Aorta (tissue), 5 donors: ENCODE measurements around the gene FOXF1. TPM values are rescaled to one million over a fixed set of nuclear protein-coding genes. Genes with fewer than 3 reads are reported as not detected.

Experiments
- ATAC-seq: fragments of 200-7000 bp; cut with Tn5 transposase; one replicate; pipeline ENCODE4 v1.9.1; 2022; ENCODE audit warnings: moderate library complexity; ENCODE audit not compliant: low FRiP score
- DNase-seq, 2 donors: peaks; one replicate each; pipeline ENCODE4 v3.0.0-alpha.2; 2020
- H3K27ac ChIP-seq, 2 donors: one replicate each; pipeline ENCODE4 v1.5.1; 2013; ENCODE audit warnings: low read length in 2 of 2, mild to moderate bottlenecking in 2 of 2, moderate library complexity in 2 of 2, control low read depth in 1 of 2, inconsistent platforms in 1 of 2, low read depth in 1 of 2
- H3K27me3 ChIP-seq, 2 donors: one replicate each; pipeline ENCODE4 v1.6.1; 2013; ENCODE audit warnings: control low read depth in 1 of 2, low read length in 1 of 2, mild to moderate bottlenecking in 1 of 2, moderate library complexity in 1 of 2; ENCODE audit not compliant: insufficient read depth in 2 of 2, control insufficient read depth in 1 of 2
- H3K36me3 ChIP-seq, 2 donors: one replicate each; pipeline ENCODE4 v1.6.1; 2013; ENCODE audit warnings: control low read depth in 1 of 2, low read length in 1 of 2, mild to moderate bottlenecking in 1 of 2; ENCODE audit not compliant: insufficient read depth in 2 of 2, control insufficient read depth in 1 of 2
- H3K4me1 ChIP-seq, 2 donors: one replicate each; pipeline ENCODE4 v1.6.1; 2013; ENCODE audit warnings: low read length in 2 of 2, control low read depth in 1 of 2, mild to moderate bottlenecking in 1 of 2, moderate library complexity in 1 of 2; ENCODE audit not compliant: insufficient read depth in 2 of 2, control insufficient read depth in 1 of 2
- H3K4me3 ChIP-seq, 2 donors: one replicate each; pipeline ENCODE4 v1.5.1; 2013; ENCODE audit warnings: low read length in 2 of 2, control low read depth in 1 of 2, mild to moderate bottlenecking in 1 of 2
- H3K9me3 ChIP-seq: one replicate; pipeline ENCODE4 v1.6.1; 2013; ENCODE audit warnings: mild to moderate bottlenecking, low read length; ENCODE audit not compliant: control insufficient read depth
- WGBS, 2 donors: extraction: QIAGEN DNeasy Blood & Tissue Kit; methylation state at CpG; one replicate each; pipeline ENCODE4 v1.1.7; 2013; 5-methylcytosine and 5-hydroxymethylcytosine counted together
- intact Hi-C, 2 donors: fragments of 100-400 bp; cut with DNase I; formaldehyde crosslinking; loops; one replicate each; pipeline versions ENCODE4 v1.14.2 to v1.15.0; 2022
- polyA plus RNA-seq, 2 donors: library from polyadenylated mRNA; stranded (reverse); fragments of 200-250 nt; gene quantifications; one replicate each; pipeline ENCODE4 v1.2.3, GENCODE V29; 2013
- total RNA-seq, 2 donors: library from RNA; stranded (reverse); fragmentation: NEBNext Ultra II Directional; extraction: Animal tissue kit (Norgen Biotek cat#: 25700); gene quantifications; one replicate each; pipeline ENCODE4 v1.2.1, GENCODE V29; 2021
- donor health status: healthy with polysubstance abuse.
- donor health status: Bipolar disorder and iron deficiency.
- donor health status: DM: no; HTN: no; CAD: no.
- donor health status: DM: no; HTN: no; CAD: no.
- donor health status: DM: yes; HTN: yes; CAD: no.

The FOXF1 gene
- total and polyA plus RNA-seq, 4 donors = 0.10 to 1.8 (median 0.50) TPM

GRCh38 chr16:86553356-86553755, 43.0 kb downstream of the FOXF1 start:
- Histone ChIP-seq H3K36me3 (no peaks in the 10 kb centered on the region), H3K9me3 (no peaks in the 10 kb centered on the region), H3K27me3 (no peaks in the 10 kb centered on the region), H3K4me3 (no peak overlapping the region), H3K27ac (no peak overlapping the region), H3K4me1 (no peaks in the 10 kb centered on the region)
- WGBS, 2 donors = 94 to 95% methylated on average over 20 to 22 of the region's 22 CpGs
- no peak for DNase-seq
- intact Hi-C loops = no loop called here
- ATAC-seq = no peak

GRCh38 chr16:86554599-86554916, 44.2 kb downstream of the FOXF1 start:
- peak overlapping the region; percentile 30 to 60 for H3K27ac ChIP-seq
- H3K4me1 ChIP-seq = no peaks in the 10 kb centered on the region
- intact Hi-C loops = no loop called here
- DNase-seq (no peak), ATAC-seq (no peak)
- H3K9me3 ChIP-seq = no peaks in the 10 kb centered on the region
- no peaks in the 10 kb centered on the region for H3K27me3 ChIP-seq
- no peaks in the 10 kb centered on the region for H3K36me3 ChIP-seq
- H3K4me3 ChIP-seq = peak overlapping the region; percentile 93 to 96
- 4 to 5% methylated on average over 10 of the region's 10 CpGs for WGBS, 2 donors

GRCh38 chr16:86554917-86555703, 44.8 kb downstream of the FOXF1 start, which contains the start of gene MTHFSD:
MTHFSD (minus strand) TSS chr16:86555235; CDS start chr16:86555184, 51 bp downstream.
- ATAC-seq (peak; percentile 95), DNase-seq (peak; percentile 96 to 99)
- intact Hi-C loops = loop anchor here in 1 of 2 donors (5.0 kb wide), 2 partner anchors 572 to 827 kb away; partner anchors contain the start of gene FBXO31
- H3K27ac ChIP-seq = peak within 1 kb of the TSS; percentile 30 to 85
- H3K4me3 ChIP-seq = peak within 1 kb of the TSS; percentile 93 to 96
- H3K27me3 ChIP-seq = no peaks in the 10 kb centered on the region
- H3K4me1 ChIP-seq = no peaks in the 10 kb centered on the region
- H3K36me3 ChIP-seq = no peaks in the 10 kb centered on the region
- no peaks in the 10 kb centered on the region for H3K9me3 ChIP-seq
- 3 to 4% methylated on average over 70 of the region's 70 CpGs for whole genome bisulfite sequencing, 2 donors

- intact Hi-C loops = loop anchor here in 1 of 2 donors (5.0 kb wide), 2 partner anchors 572 to 827 kb away; partner anchors contain the start of gene FBXO31
- H3K9me3 ChIP-seq = no peaks in the 10 kb centered on the region
- ATAC-seq = no peak
Measured at GRCh38 chr16:86555704-86556075, 45.4 kb downstream of the FOXF1 start.

GRCh38 chr16:86556576-86556975, 46.2 kb downstream of the FOXF1 start:
- Histone ChIP-seq H3K27ac (peak overlapping the region in 1 of 2 donors; percentile 56), H3K27me3 (no peaks in the 10 kb centered on the region), H3K36me3 (no peaks in the 10 kb centered on the region), H3K4me3 (no peak overlapping the region), H3K4me1 (no peaks in the 10 kb centered on the region), H3K9me3 (no peaks in the 10 kb centered on the region)
- ATAC-seq = no peak
- intact Hi-C loops = loop anchor here in 1 of 2 donors (5.0 kb wide), 2 partner anchors 571 to 826 kb away; partner anchors contain the start of gene FBXO31
- 17 to 19% methylated on average over 5 of the region's 5 CpGs for whole genome bisulfite sequencing, 2 donors
- no peak for DNase-seq

More at GRCh38 chr16:86555704-86556075, 45.4 kb downstream of the FOXF1 start:
- H3K4me1 ChIP-seq = no peaks in the 10 kb centered on the region
- H3K4me3 ChIP-seq = peak overlapping the region; percentile 72 to 93
- H3K36me3 ChIP-seq = no peaks in the 10 kb centered on the region
- H3K27ac ChIP-seq = peak overlapping the region in 1 of 2 donors; percentile 85
- DNase-seq = no peak
- WGBS, 2 donors = 29% methylated on average over 17 of the region's 17 CpGs
- H3K27me3 ChIP-seq = no peaks in the 10 kb centered on the region

- no peaks in the 10 kb centered on the region for H3K27me3 ChIP-seq
- no peaks in the 10 kb centered on the region for H3K9me3 ChIP-seq
- DNase-seq (no peak), ATAC-seq (no peak)
- 54 to 56% methylated on average over 4 of the region's 4 CpGs for WGBS, 2 donors
- H3K27ac ChIP-seq = peak overlapping the region in 1 of 2 donors; percentile 92
- no peak overlapping the region for H3K4me3 ChIP-seq
- no peaks in the 10 kb centered on the region for H3K4me1 ChIP-seq
- intact Hi-C loops = loop anchor here in 1 of 2 donors (5.0 kb wide), 2 partner anchors 570 to 825 kb away; partner anchors contain the start of gene FBXO31
- no peaks in the 10 kb centered on the region for H3K36me3 ChIP-seq
Measured at GRCh38 chr16:86557587-86557986, 47.3 kb downstream of the FOXF1 start.

GRCh38 chr16:86558355-86559193, 48.2 kb downstream of the FOXF1 start:
- intact Hi-C loops = loop anchor here in 1 of 2 donors (5.0 kb wide), 2 partner anchors 569 to 824 kb away; partner anchors contain the start of gene FBXO31
- peak; percentile 82 to 89 for DNase-seq
- Histone ChIP-seq H3K4me1 (no peaks in the 10 kb centered on the region), H3K27ac (peak overlapping the region in 1 of 2 donors; percentile 92), H3K27me3 (no peaks in the 10 kb centered on the region), H3K36me3 (no peaks in the 10 kb centered on the region), H3K4me3 (no peak overlapping the region), H3K9me3 (no peaks in the 10 kb centered on the region)
- 8 to 12% methylated on average over 28 of the region's 28 CpGs for WGBS, 2 donors
- no peak for ATAC-seq

- no peak overlapping the region for H3K4me3 ChIP-seq
- H3K27ac ChIP-seq = no peak overlapping the region
- ATAC-seq (no peak), DNase-seq (no peak)
- WGBS, 2 donors = 90 to 92% methylated on average over 8 to 9 of the region's 9 CpGs
- H3K4me1 ChIP-seq = no peaks in the 10 kb centered on the region
- no peaks in the 10 kb centered on the region for H3K27me3 ChIP-seq
- no peaks in the 10 kb centered on the region for H3K36me3 ChIP-seq
- intact Hi-C loops = loop anchor here (5.0 to 10.0 kb wide), 5 partner anchors 567 to 825 kb away; partner anchors contain the start of gene FBXO31 (in 2 of the 2)
- no peaks in the 10 kb centered on the region for H3K9me3 ChIP-seq
Measured at GRCh38 chr16:86559802-86560305, 49.5 kb downstream of the FOXF1 start.
